ENCODE results near the gene IL20RB. TPM values are rescaled to one million over a fixed set of nuclear protein-coding genes. Genes with fewer than 3 reads are reported as not detected.

Gene IL20RB
- total RNA-seq, 2 donors from 2014 or later: 3.4 to 8.7 TPM

- no peaks in the 10 kb centered on the region for H3K4me1 Mint-ChIP-seq (ENCODE audit: low read depth in 2 of 2)
- H3K27me3 Mint-ChIP-seq: peaks cover 0 to 25% of the 10 kb centered on the region in 2 donors
- H3K27ac Mint-ChIP-seq: no peak overlapping the region
- no peak for ATAC-seq
- DNase-seq (ENCODE audit: low spot score): no peak
- H3K9me3 Mint-ChIP-seq: no peaks in the 10 kb centered on the region
- H3K4me3 Mint-ChIP-seq: no peak overlapping the region
- H3K36me3 Mint-ChIP-seq: no peaks in the 10 kb centered on the region
Measured at GRCh38 chr3:137046747-137047146, 89.0 kb downstream of the IL20RB start.

GRCh38 chr3:137047240-137047639, 89.5 kb downstream of the IL20RB start:
- no peaks in the 10 kb centered on the region for H3K4me1 Mint-ChIP-seq (ENCODE audit: low read depth in 2 of 2)
- no peaks in the 10 kb centered on the region for H3K36me3 Mint-ChIP-seq
- H3K4me3 Mint-ChIP-seq: no peak overlapping the region
- H3K27ac Mint-ChIP-seq: no peak overlapping the region
- DNase-seq (ENCODE audit: low spot score): peak; percentile 26
- ATAC-seq: no peak
- H3K9me3 Mint-ChIP-seq: no peaks in the 10 kb centered on the region
- peaks cover 3 to 23% of the 10 kb centered on the region in 2 donors for H3K27me3 Mint-ChIP-seq

GRCh38 chr3:137050281-137050680, 92.5 kb downstream of the IL20RB start:
- Mint-ChIP-seq H3K9me3 (no peaks in the 10 kb centered on the region), H3K4me1 (ENCODE audit: low read depth in 2 of 2) (no peaks in the 10 kb centered on the region), H3K36me3 (no peaks in the 10 kb centered on the region), H3K27me3 (peaks cover 6 to 16% of the 10 kb centered on the region in 2 donors), H3K27ac (no peak overlapping the region), H3K4me3 (no peak overlapping the region)
- DNase-seq (ENCODE audit: low spot score) (no peak), ATAC-seq (no peak)

GRCh38 chr3:137052298-137052697, 94.5 kb downstream of the IL20RB start:
- H3K4me1 Mint-ChIP-seq (ENCODE audit: low read depth in 2 of 2): no peaks in the 10 kb centered on the region

More at GRCh38 chr3:137052298-137052697, 94.5 kb downstream of the IL20RB start:
- DNase-seq (ENCODE audit: low spot score) (no peak), ATAC-seq (no peak)
- Mint-ChIP-seq H3K27me3 (peaks cover 14 to 17% of the 10 kb centered on the region in 2 donors), H3K9me3 (no peaks in the 10 kb centered on the region), H3K36me3 (no peaks in the 10 kb centered on the region), H3K4me3 (no peak overlapping the region), H3K27ac (no peak overlapping the region)

Other genes with a start within 250 kb of the IL20RB start
- gene STAG1, start 205.6 kb upstream of the IL20RB start, total RNA-seq: 10 to 100 TPM; 48.7 to 88.7 TPM
- gene SLC35G2, start 138.9 kb upstream of the IL20RB start, total RNA-seq: 1 to 10 TPM in 1 of 2 donors, under 1 TPM in 1; 0.76 to 2.1 TPM
- gene NCK1, start 95.8 kb upstream of the IL20RB start, total RNA-seq: 10 to 100 TPM; 41.2 to 63.6 TPM

All from natural killer cell treated with Interleukin-12 subunit alpha and Interleukin-12 subunit beta and Interleukin-15 and Interleukin-18, amount 100 ng/mL, for 72 hours (primary cell).